Astrocyte (in vitro differentiated cells and primary cell): ENCODE results near the gene MRPS18B. TPM values are rescaled to one million over a fixed set of nuclear protein-coding genes. Genes with fewer than 3 reads are reported as not detected.

Source experiments
- DNase-seq: peaks from one replicate; pipeline ENCODE4 v3.0.0-alpha.2; 2010; ENCODE audit warnings: low read depth
- FAIRE-seq: peaks from 2 replicates; lab custom pipeline; 2011; peaks lifted over from hg19 to GRCh38; lab: Jason Lieb, UNC
- H2AFZ ChIP-seq: 2 replicates; pipeline ENCODE4 v1.6.0; 2012; ENCODE audit warnings: low read depth, low read length, inconsistent platforms
- H3K27ac ChIP-seq: 2 replicates; pipeline ENCODE4 v1.5.1; 2011; ENCODE audit warnings: low read depth, low read length, inconsistent platforms
- H3K27me3 ChIP-seq: 2 replicates; pipeline ENCODE4 v1.6.0; 2011; ENCODE audit warnings: low read length, inconsistent platforms; ENCODE audit not compliant: insufficient read depth
- H3K36me3 ChIP-seq: 2 replicates; pipeline ENCODE4 v1.5.1; 2011; ENCODE audit warnings: low read length, inconsistent platforms; ENCODE audit not compliant: insufficient read depth
- H3K4me1 ChIP-seq: 2 replicates; pipeline ENCODE4 v1.5.1; 2011; ENCODE audit warnings: low read length, inconsistent platforms; ENCODE audit not compliant: insufficient read depth
- H3K4me2 ChIP-seq: 2 replicates; pipeline ENCODE4 v1.6.0; 2012; ENCODE audit warnings: low read length, inconsistent platforms
- H3K4me3 ChIP-seq: 2 replicates; pipeline ENCODE4 v1.5.1; 2011; ENCODE audit warnings: low read depth, mild to moderate bottlenecking, low read length, inconsistent platforms; ENCODE audit not compliant: insufficient read depth
- H3K79me2 ChIP-seq: 2 replicates; pipeline ENCODE4 v1.6.0; 2012; ENCODE audit warnings: mild to moderate bottlenecking, low read length, inconsistent platforms; ENCODE audit not compliant: insufficient read depth
- H3K9ac ChIP-seq: 2 replicates; pipeline ENCODE4 v1.6.0; 2012; ENCODE audit warnings: mild to moderate bottlenecking, low read length, inconsistent platforms
- H3K9me3 ChIP-seq: 2 replicates; pipeline ENCODE4 v1.5.1; 2012; ENCODE audit warnings: low read depth, mild to moderate bottlenecking, low read length, inconsistent platforms; ENCODE audit not compliant: insufficient read depth
- H4K20me1 ChIP-seq: 2 replicates; pipeline ENCODE4 v1.6.0; 2012; ENCODE audit warnings: low read length, inconsistent platforms; ENCODE audit not compliant: insufficient read depth
- H3K27ac Mint-ChIP-seq: one replicate; pipeline ENCODE4 v1.8.0; 2021; ENCODE audit warnings: mild to moderate bottlenecking, mixed read lengths; ENCODE audit not compliant: unreplicated experiment
- H3K27me3 Mint-ChIP-seq: one replicate; pipeline ENCODE4 v1.8.0; 2021; ENCODE audit warnings: low read depth, mixed read lengths; ENCODE audit not compliant: unreplicated experiment
- H3K36me3 Mint-ChIP-seq: one replicate; pipeline ENCODE4 v1.8.0; 2021; ENCODE audit warnings: low read depth, mixed read lengths; ENCODE audit not compliant: unreplicated experiment
- H3K4me1 Mint-ChIP-seq: one replicate; pipeline ENCODE4 v1.8.0; 2021; ENCODE audit warnings: low read depth, mixed read lengths; ENCODE audit not compliant: unreplicated experiment
- H3K4me3 Mint-ChIP-seq: one replicate; pipeline ENCODE4 v1.8.0; 2021; ENCODE audit warnings: mild to moderate bottlenecking, moderate library complexity, mixed read lengths; ENCODE audit not compliant: unreplicated experiment
- H3K9me3 Mint-ChIP-seq: one replicate; pipeline ENCODE4 v1.8.0; 2021; ENCODE audit warnings: mild to moderate bottlenecking, mixed read lengths; ENCODE audit not compliant: unreplicated experiment
- CTCF ChIP-seq: IDR thresholded peaks from 2 replicates; pipeline ENCODE4 v1.5.1; 2011; ENCODE audit warnings: low read depth, mild to moderate bottlenecking, inconsistent platforms, low read length, moderate library complexity; ENCODE audit not compliant: insufficient read depth
- EZH2 ChIP-seq: IDR thresholded peaks from 2 replicates; pipeline ENCODE4 v1.6.1; 2012; ENCODE audit warnings: mild to moderate bottlenecking, low read length, inconsistent platforms; ENCODE audit not compliant: insufficient read depth
- total RNA-seq: library from RNA; stranded (reverse); gene quantifications from 2 replicates; pipeline ENCODE4 v1.2.1, GENCODE V29; 2021

MRPS18B gene
- total RNA-seq, 1 donor from 2014 or later = 28.0 TPM

GRCh38 chr6:30599625-30600324, 17.9 kb upstream of the MRPS18B start:
- Histone ChIP-seq H3K27ac (no peak overlapping the region), H3K4me1 (no peaks in the 10 kb centered on the region), H3K27me3 (no peaks in the 10 kb centered on the region), H3K9me3 (no peaks in the 10 kb centered on the region), H3K4me3 (no peak overlapping the region), H3K4me2 (no peak overlapping the region), H2AFZ (no peak overlapping the region), H4K20me1 (peaks cover 56% of the 10 kb centered on the region), H3K79me2 (peaks cover 7% of the 10 kb centered on the region), H3K9ac (no peak overlapping the region), H3K36me3 (peaks cover 37% of the 10 kb centered on the region)
- Mint-ChIP-seq H3K27ac (no peak overlapping the region), H3K36me3 (peaks cover 23% of the 10 kb centered on the region), H3K9me3 (no peaks in the 10 kb centered on the region), H3K27me3 (no peaks in the 10 kb centered on the region), H3K4me1 (no peaks in the 10 kb centered on the region), H3K4me3 (no peak overlapping the region)
- TF ChIP-seq EZH2 = no peak
- TF ChIP-seq CTCF = no peak
- FAIRE-seq (no peak), DNase-seq (no peak)

GRCh38 chr6:30600451-30600961, 17.1 kb upstream of the MRPS18B start:
- no peaks in the 10 kb centered on the region for H3K9me3 Mint-ChIP-seq

GRCh38 chr6:30601436-30601814, 16.2 kb upstream of the MRPS18B start:
- no peak overlapping the region for H3K4me3 Mint-ChIP-seq

More at GRCh38 chr6:30600451-30600961, 17.1 kb upstream of the MRPS18B start:
- Mint-ChIP-seq H3K4me3 (no peak overlapping the region), H3K27me3 (no peaks in the 10 kb centered on the region), H3K4me1 (no peaks in the 10 kb centered on the region), H3K36me3 (peaks cover 26% of the 10 kb centered on the region), H3K27ac (no peak overlapping the region)
- H3K9me3 ChIP-seq = no peaks in the 10 kb centered on the region
- no peak overlapping the region for H3K9ac ChIP-seq
- H3K36me3 ChIP-seq = peaks cover 41% of the 10 kb centered on the region
- H3K4me1 ChIP-seq = no peaks in the 10 kb centered on the region
- DNase-seq = no peak
- no peak overlapping the region for H3K4me3 ChIP-seq
- no peaks in the 10 kb centered on the region for H3K27me3 ChIP-seq
- H2AFZ ChIP-seq = no peak overlapping the region
- no peak overlapping the region for H3K4me2 ChIP-seq
- peaks cover 7% of the 10 kb centered on the region for H3K79me2 ChIP-seq
- H3K27ac ChIP-seq = no peak overlapping the region
- peaks cover 62% of the 10 kb centered on the region for H4K20me1 ChIP-seq
- no peak for FAIRE-seq
- TF ChIP-seq EZH2 = no peak

More at GRCh38 chr6:30601436-30601814, 16.2 kb upstream of the MRPS18B start:
- Histone ChIP-seq H2AFZ (no peak overlapping the region), H3K79me2 (peaks cover 11% of the 10 kb centered on the region), H3K27ac (no peak overlapping the region), H3K4me2 (no peak overlapping the region), H3K36me3 (peaks cover 49% of the 10 kb centered on the region), H3K27me3 (no peaks in the 10 kb centered on the region), H3K9me3 (no peaks in the 10 kb centered on the region), H3K9ac (no peak overlapping the region), H3K4me3 (no peak overlapping the region), H4K20me1 (peaks cover 69% of the 10 kb centered on the region), H3K4me1 (no peaks in the 10 kb centered on the region)
- DNase-seq (no peak), FAIRE-seq (no peak)
- H3K36me3 Mint-ChIP-seq = peaks cover 33% of the 10 kb centered on the region
- no peaks in the 10 kb centered on the region for H3K27me3 Mint-ChIP-seq
- no peak for TF ChIP-seq EZH2
- H3K27ac Mint-ChIP-seq = no peak overlapping the region
- no peaks in the 10 kb centered on the region for H3K9me3 Mint-ChIP-seq
- H3K4me1 Mint-ChIP-seq = no peaks in the 10 kb centered on the region
